ENCODE results near the gene BDH1. TPM values are rescaled to one million over a fixed set of nuclear protein-coding genes. Genes with fewer than 3 reads are reported as not detected.

BDH1 gene
- total and polyA plus RNA-seq, 2 of the 13 experiments (the other 11 are each of a cell fraction or from before 2014, with no cell fraction given): 21.2 to 71.9 TPM

- TF ChIP-seq, protein P1, sequence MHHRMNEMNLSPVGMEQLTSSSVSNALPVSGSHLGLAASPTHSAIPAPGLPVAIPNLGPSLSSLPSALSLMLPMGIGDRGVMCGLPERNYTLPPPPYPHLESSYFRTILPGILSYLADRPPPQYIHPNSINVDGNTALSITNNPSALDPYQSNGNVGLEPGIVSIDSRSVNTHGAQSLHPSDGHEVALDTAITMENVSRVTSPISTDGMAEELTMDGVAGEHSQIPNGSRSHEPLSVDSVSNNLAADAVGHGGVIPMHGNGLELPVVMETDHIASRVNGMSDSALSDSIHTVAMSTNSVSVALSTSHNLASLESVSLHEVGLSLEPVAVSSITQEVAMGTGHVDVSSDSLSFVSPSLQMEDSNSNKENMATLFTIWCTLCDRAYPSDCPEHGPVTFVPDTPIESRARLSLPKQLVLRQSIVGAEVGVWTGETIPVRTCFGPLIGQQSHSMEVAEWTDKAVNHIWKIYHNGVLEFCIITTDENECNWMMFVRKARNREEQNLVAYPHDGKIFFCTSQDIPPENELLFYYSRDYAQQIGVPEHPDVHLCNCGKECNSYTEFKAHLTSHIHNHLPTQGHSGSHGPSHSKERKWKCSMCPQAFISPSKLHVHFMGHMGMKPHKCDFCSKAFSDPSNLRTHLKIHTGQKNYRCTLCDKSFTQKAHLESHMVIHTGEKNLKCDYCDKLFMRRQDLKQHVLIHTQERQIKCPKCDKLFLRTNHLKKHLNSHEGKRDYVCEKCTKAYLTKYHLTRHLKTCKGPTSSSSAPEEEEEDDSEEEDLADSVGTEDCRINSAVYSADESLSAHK (CRISPR knock-in tag; IDR thresholded peaks at IDR 0.05; ENCODE audit: borderline replicate concordance): no peak
- TF ChIP-seq SUZ12 (IDR thresholded peaks at IDR 0.05; ENCODE audit: low read depth, low read length) (no peak), ZNF136 (CRISPR knock-in tag; IDR thresholded peaks at IDR 0.05; ENCODE audit: low read depth) (no peak), FOSL2 (CRISPR knock-in tag; IDR thresholded peaks at IDR 0.05) (peak; percentile 77), TEAD3 (CRISPR knock-in tag; optimal IDR thresholded peaks at IDR 0.05; ENCODE audit: borderline replicate concordance) (no peak), ZNF766 (CRISPR knock-in tag; IDR thresholded peaks at IDR 0.05; ENCODE audit: borderline replicate concordance) (no peak), JUNB (CRISPR knock-in tag; IDR thresholded peaks at IDR 0.05; ENCODE audit: borderline replicate concordance) (no peak), MAFF (IDR thresholded peaks at IDR 0.05; ENCODE audit: low read depth, low read length) (0 out of 2 replicates have a peak, but pooled peaks have one; percentile 10), MTF2 (CRISPR knock-in tag; IDR thresholded peaks at IDR 0.05; ENCODE audit: borderline replicate concordance) (no peak), NFE2L1 (CRISPR knock-in tag; IDR thresholded peaks at IDR 0.05; ENCODE audit: borderline replicate concordance) (no peak)
These were observed 56.3 kb downstream of the BDH1 start (continued) for GRCh38 chr3:197499427-197499826.

GRCh38 chr3:197498499-197499241 is 57.1 kb downstream of the BDH1 start:
- H3K4me3 ChIP-seq (replicated peaks in 1 of 3; ENCODE audit: insufficient read depth in 1 of 3, low read depth in 2 of 3, low read length in 3 of 3): no peak overlapping the region
- no peak for DNase-seq (ENCODE audit: low spot score)
- WGBS (ENCODE audit: low lambda C conversion rate): 98% methylated on average over 55 of the region's 60 CpGs
- no peaks in the 10 kb centered on the region for H3K27me3 ChIP-seq (ENCODE audit: control insufficient read depth in 1 of 2, insufficient read depth in 2 of 2, low read length in 2 of 2)
- H3K9ac ChIP-seq (ENCODE audit: insufficient read depth, low read depth, low read length): no peak overlapping the region
- peak; percentile 99 for TF ChIP-seq ZNF331 (CRISPR knock-in tag; IDR thresholded peaks at IDR 0.05)
- no peak for TF ChIP-seq RFX1 (IDR thresholded peaks at IDR 0.05)
- H4K20me1 ChIP-seq (ENCODE audit: insufficient read depth, low read length): no peaks in the 10 kb centered on the region
- intact Hi-C loops (cut with micrococcal nuclease; ENCODE audit: unreplicated experiment): no loop called here
- no peak overlapping the region for H2AFZ ChIP-seq (ENCODE audit: low read length)
- no peak overlapping the region for H3K27ac ChIP-seq (ENCODE audit: extremely low read length, insufficient read depth, low read length)
- in situ Hi-C loops (cut with HindIII; ENCODE audit: extremely low pct_ligation_motif_present, low pct_unique_long_range_greater_than_20kb): no loop called here
- no TSS peak for BruUV-seq (replicated peaks)
- no peaks in the 10 kb centered on the region for H3K79me2 ChIP-seq (ENCODE audit: insufficient read depth, low read length)
- ATAC-seq: no peak
- no peaks in the 10 kb centered on the region for H3K36me3 ChIP-seq (replicated peaks in 1 of 2; ENCODE audit: control insufficient read depth in 1 of 2, insufficient read depth in 2 of 2, low read length in 2 of 2)
- no peak for FAIRE-seq
- peaks cover 70% of the 10 kb centered on the region for H3K4me1 ChIP-seq (ENCODE audit: insufficient read depth, low read length)
- no peak overlapping the region for H3K4me2 ChIP-seq (ENCODE audit: low read depth, low read length)
- H3K9me3 ChIP-seq (ENCODE audit: low read length): no peaks in the 10 kb centered on the region
- CTCF ChIA-PET (ENCODE audit: low intra/inter-chr PET ratio, low total read pairs): no interaction called here
- POLR2A ChIA-PET: interaction anchor here (1.1 kb wide), 1 partner anchor 31 kb away, joined by 3 read pairs; no protein-coding TSS in a partner anchor
